Nephron progenitor cell (in vitro differentiated cells): ENCODE results near the gene EEF1AKMT3.
A peak's percentile ranks its signal among the peaks of the same experiment; 100 is the strongest.

Source experiments
- DNase-seq: peaks from one replicate; pipeline ENCODE4 v3.0.0; 2021
- H3K27ac Mint-ChIP-seq: 2 replicates; pipeline ENCODE4 v1.8.0; 2021; ENCODE audit warnings: mild to moderate bottlenecking, moderate library complexity, mixed read lengths
- H3K27me3 Mint-ChIP-seq: 2 replicates; pipeline ENCODE4 v1.8.0; 2021; ENCODE audit warnings: mild to moderate bottlenecking, low read depth, mixed read lengths; ENCODE audit not compliant: poor library complexity
- H3K36me3 Mint-ChIP-seq: 2 replicates; pipeline ENCODE4 v1.8.0; 2021; ENCODE audit warnings: low read depth, mixed read lengths
- H3K4me1 Mint-ChIP-seq: 2 replicates; pipeline ENCODE4 v1.8.0; 2021; ENCODE audit warnings: mixed read lengths
- H3K4me3 Mint-ChIP-seq: 2 replicates; pipeline ENCODE4 v1.8.0; 2021; ENCODE audit warnings: mild to moderate bottlenecking, moderate library complexity, mixed read lengths
- H3K9me3 Mint-ChIP-seq: 2 replicates; pipeline ENCODE4 v1.8.0; 2021; ENCODE audit warnings: mild to moderate bottlenecking, moderate library complexity, mixed read lengths
- CTCF ChIP-seq: fragments of 200-600 bp; sonication (generic); IDR thresholded peaks from 2 replicates; pipeline ENCODE4 v1.5.0; 2021; ENCODE audit warnings: antibody characterized with exemption

Gene EEF1AKMT3

GRCh38 chr12:57795354-57795753 lies 22.9 kb downstream of the EEF1AKMT3 start:
- Mint-ChIP-seq H3K36me3 (peaks cover 68% of the 10 kb centered on the region), H3K27ac (no peak overlapping the region), H3K4me1 (no peaks in the 10 kb centered on the region), H3K4me3 (no peak overlapping the region), H3K9me3 (no peaks in the 10 kb centered on the region), H3K27me3 (no peaks in the 10 kb centered on the region)
- DNase-seq, result no peak
- no peak for TF ChIP-seq CTCF

- Mint-ChIP-seq H3K27ac (no peak overlapping the region), H3K4me3 (no peak overlapping the region), H3K36me3 (peaks cover 57% of the 10 kb centered on the region), H3K27me3 (no peaks in the 10 kb centered on the region), H3K4me1 (no peaks in the 10 kb centered on the region), H3K9me3 (no peaks in the 10 kb centered on the region)
- no peak for TF ChIP-seq CTCF
- no peak for DNase-seq
Measured at GRCh38 chr12:57796996-57797395, 24.6 kb downstream of the EEF1AKMT3 start.

- no peaks in the 10 kb centered on the region for H3K4me1 Mint-ChIP-seq
- H3K27ac Mint-ChIP-seq, result no peak overlapping the region
- no peaks in the 10 kb centered on the region for H3K27me3 Mint-ChIP-seq
- peaks cover 47% of the 10 kb centered on the region for H3K36me3 Mint-ChIP-seq
- DNase-seq, result no peak
- no peak overlapping the region for H3K4me3 Mint-ChIP-seq
- H3K9me3 Mint-ChIP-seq, result no peaks in the 10 kb centered on the region
- TF ChIP-seq CTCF, result no peak
Measured at GRCh38 chr12:57797933-57798332, 25.5 kb downstream of the EEF1AKMT3 start.

- no peak for TF ChIP-seq CTCF
- Mint-ChIP-seq H3K4me1 (no peaks in the 10 kb centered on the region), H3K27ac (no peak overlapping the region), H3K4me3 (no peak overlapping the region), H3K36me3 (peaks cover 38% of the 10 kb centered on the region), H3K9me3 (no peaks in the 10 kb centered on the region), H3K27me3 (no peaks in the 10 kb centered on the region)
- DNase-seq, result no peak
Measured at GRCh38 chr12:57800965-57801364, 28.6 kb downstream of the EEF1AKMT3 start.

- TF ChIP-seq CTCF, result no peak
- DNase-seq, result no peak
- Mint-ChIP-seq H3K27ac (no peak overlapping the region), H3K4me1 (no peaks in the 10 kb centered on the region), H3K4me3 (no peak overlapping the region), H3K36me3 (peaks cover 34% of the 10 kb centered on the region), H3K9me3 (no peaks in the 10 kb centered on the region), H3K27me3 (peaks cover 3% of the 10 kb centered on the region)
Measured at GRCh38 chr12:57802607-57803006, 30.2 kb downstream of the EEF1AKMT3 start.

GRCh38 chr12:57803319-57803893 lies 31.0 kb downstream of the EEF1AKMT3 start:
- peak; percentile 70 for TF ChIP-seq CTCF
- DNase-seq, result peak; percentile 59
- no peaks in the 10 kb centered on the region for H3K4me1 Mint-ChIP-seq
- H3K4me3 Mint-ChIP-seq, result no peak overlapping the region
- H3K9me3 Mint-ChIP-seq, result no peaks in the 10 kb centered on the region
- H3K27ac Mint-ChIP-seq, result no peak overlapping the region
- H3K36me3 Mint-ChIP-seq, result peaks cover 31% of the 10 kb centered on the region
- peaks cover 3% of the 10 kb centered on the region for H3K27me3 Mint-ChIP-seq
